B cell (primary cell): ENCODE data around the gene ALDH8A1. TPM values are rescaled to one million over a fixed set of nuclear protein-coding genes. Genes with fewer than 3 reads are reported as not detected.

Source experiments
- ATAC-seq: fragments of 200-7000 bp; cut with Tn5 transposase; one replicate; pipeline ENCODE4 v1.10.0; 2021; ENCODE audit warnings: low read depth, mild to moderate bottlenecking, moderate number of reproducible peaks, moderate library complexity
- CTCF ChIA-PET: fragments of 350-600 bp; sonication (Branson Sonifier 250); formaldehyde crosslinking; loops from one replicate; lab custom pipeline; 2021; ENCODE audit warnings: antibody characterized with exemption, inconsistent platforms; lab: Charles Lee
- POLR2A ChIA-PET: fragments of 350-600 bp; sonication (Branson Sonifier 250); formaldehyde crosslinking; loops from one replicate; lab custom pipeline; 2021; ENCODE audit warnings: antibody characterized with exemption; lab: Charles Lee
- DNase-seq: peaks from one replicate; pipeline ENCODE4 v3.0.0; 2013
- H2AFZ ChIP-seq: 2 replicates; pipeline ENCODE4 v1.6.1; 2012; ENCODE audit warnings: mild to moderate bottlenecking, low read depth, low read length; ENCODE audit not compliant: insufficient read depth, poor library complexity, severe bottlenecking
- H3K27ac ChIP-seq, 2 donors: 1 replicate in 1 of 2; 2 replicates in 1 of 2; pipeline ENCODE4 v1.5.1; 2012 to 2013; ENCODE audit warnings: low read length in 2 of 2, mild to moderate bottlenecking in 2 of 2, moderate library complexity in 1 of 2
- H3K27me3 ChIP-seq, 4 experiments: fragments of 200-600 bp in 1 of 4; sonication (generic) in 1 of 4; replicated peaks in 1 of 4; 1 replicate in 2 of 4; 2 replicates in 2 of 4; pipeline versions ENCODE4 v1.6.1 to v1.7.0; 2013 to 2016; ENCODE audit warnings: low read length in 3 of 4, mild to moderate bottlenecking in 2 of 4, mixed read lengths in 1 of 4, moderate library complexity in 1 of 4; ENCODE audit not compliant: insufficient read depth in 4 of 4, control insufficient read depth in 3 of 4; ENCODE audit errors: control extremely low read depth in 1 of 4
- H3K36me3 ChIP-seq, 2 experiments: replicated peaks in 1 of 2; 1 replicate in 1 of 2; 2 replicates in 1 of 2; pipeline versions ENCODE4 v1.6.1 to v1.7.1; 2013; ENCODE audit warnings: low read length in 1 of 2; ENCODE audit not compliant: insufficient read depth in 2 of 2, control insufficient read depth in 1 of 2; ENCODE audit errors: control extremely low read depth in 1 of 2, extremely low read depth in 1 of 2
- H3K4me1 ChIP-seq, 2 donors: fragments of 200-600 bp in 1 of 2; sonication (generic) in 1 of 2; 1 replicate in 1 of 2; 2 replicates in 1 of 2; pipeline versions ENCODE4 v1.5.1 to v1.6.1; 2013 to 2017; ENCODE audit warnings: low read length in 2 of 2; ENCODE audit not compliant: control insufficient read depth in 2 of 2, insufficient read depth in 2 of 2
- H3K4me2 ChIP-seq: replicated peaks from 2 replicates; pipeline ENCODE3; 2012; ENCODE audit warnings: mild to moderate bottlenecking, low read depth, low read length; ENCODE audit not compliant: poor library complexity, severe bottlenecking
- H3K4me3 ChIP-seq, 5 experiments: fragments of 200-600 bp in 1 of 5; sonication (generic) in 1 of 5; 1 replicate in 3 of 5; 2 replicates in 2 of 5; pipeline versions ENCODE4 v1.5.1 to v1.7.0; 2011 to 2016; ENCODE audit warnings: low read length in 4 of 5, mild to moderate bottlenecking in 4 of 5, low read depth in 2 of 5, control low read depth in 1 of 5, moderate library complexity in 1 of 5; ENCODE audit not compliant: insufficient read depth in 1 of 5; ENCODE audit errors: control extremely low read depth in 1 of 5, extremely low read depth in 1 of 5
- H3K79me2 ChIP-seq: fragments of 200-600 bp; sonication (generic); one replicate; pipeline ENCODE4 v1.6.0; 2016; ENCODE audit warnings: low read length; ENCODE audit not compliant: control insufficient read depth, insufficient read depth
- H3K9ac ChIP-seq: fragments of 200-600 bp; sonication (generic); 2 replicates; pipeline ENCODE4 v1.6.1; 2017; ENCODE audit warnings: mild to moderate bottlenecking, low read length, moderate library complexity
- H3K9me3 ChIP-seq, 3 donors: one replicate each; pipeline versions ENCODE4 v1.6.1 to v1.7.1; 2013; ENCODE audit warnings: low read length in 2 of 3; ENCODE audit not compliant: control insufficient read depth in 2 of 3, insufficient read depth in 1 of 3; ENCODE audit errors: control extremely low read depth in 1 of 3
- H4K20me1 ChIP-seq: 2 replicates; pipeline ENCODE4 v1.6.0; 2012; ENCODE audit warnings: mild to moderate bottlenecking, low read length; ENCODE audit not compliant: insufficient read depth, control insufficient read depth, poor library complexity, severe bottlenecking
- H3K27ac Mint-ChIP-seq: one replicate; pipeline ENCODE4 v1.8.0; 2021; ENCODE audit warnings: mixed read lengths
- H3K27me3 Mint-ChIP-seq: one replicate; pipeline ENCODE4 v1.8.0; 2021; ENCODE audit warnings: mixed read lengths
- H3K4me1 Mint-ChIP-seq: one replicate; pipeline ENCODE4 v1.8.0; 2021; ENCODE audit warnings: mixed read lengths
- H3K4me3 Mint-ChIP-seq: one replicate; pipeline ENCODE4 v1.8.0; 2021; ENCODE audit warnings: mixed read lengths
- H3K9me3 Mint-ChIP-seq: one replicate; pipeline ENCODE4 v1.8.0; 2022; ENCODE audit warnings: mixed read lengths; ENCODE audit not compliant: insufficient read depth
- EZH2 ChIP-seq: IDR thresholded peaks from 2 replicates; pipeline ENCODE4 v1.6.1; 2012; ENCODE audit warnings: borderline replicate concordance, low read depth, mild to moderate bottlenecking, moderate library complexity, low read length; ENCODE audit not compliant: insufficient read depth, poor library complexity, severe bottlenecking
- WGBS: methylation state at CpG from one replicate; pipeline ENCODE4 v1.1.5; 2013; ENCODE audit warnings: missing lambda C conversion rate; ENCODE audit not compliant: insufficient coverage; 5-methylcytosine and 5-hydroxymethylcytosine counted together
- intact Hi-C: fragments of 100-400 bp; cut with micrococcal nuclease; formaldehyde crosslinking; loops from one replicate; pipeline ENCODE4 v1.10.0; 2022
- polyA plus RNA-seq: library from polyadenylated mRNA; depleted of rRNA; stranded (reverse); fragments of >200 nt; gene quantifications from 2 replicates; pipeline ENCODE4 v1.2.3, GENCODE V29; 2012
- total RNA-seq, 2 donors: library from RNA; stranded (reverse); fragments of 120-200 nt in 1 of 2; gene quantifications; 1 replicate in 1 of 2; 2 replicates in 1 of 2; pipeline versions ENCODE4 v1.2.3 to v1.2.4, GENCODE V29; 2013 to 2022
- TF ChIP-seq, protein P1 (sequence below): fragments of 200-600 bp; IDR thresholded peaks from one replicate; pipeline ENCODE4 v1.8.0; 2022; ENCODE audit warnings: antibody characterized with exemption, mild to moderate bottlenecking

ALDH8A1 gene
- total and polyA plus RNA-seq, 2 donors (not counting 1 experiment from before 2014, with no cell fraction given): 0.49 to 1.1 TPM

DNA sequence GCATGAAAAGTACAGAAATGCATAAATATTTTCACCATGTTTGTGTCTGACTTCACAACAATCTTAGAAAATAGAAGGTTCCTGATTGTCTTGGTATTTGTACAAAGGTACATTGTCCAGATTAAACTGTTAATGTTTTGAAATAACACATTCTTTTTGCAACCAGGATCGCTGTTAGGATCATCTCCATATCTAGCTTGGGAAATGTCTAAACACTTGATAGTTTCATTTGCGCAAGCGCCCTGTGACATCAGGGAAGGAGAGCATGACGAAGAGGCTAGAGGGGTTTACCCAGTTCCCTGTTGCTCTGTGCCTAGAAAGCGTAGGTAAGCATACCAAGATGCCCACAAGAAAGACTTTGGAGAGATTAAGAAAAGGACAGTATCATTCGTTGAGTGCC, 19.4 kb downstream of the ALDH8A1 start:
- no peak for DNase-seq
- no peaks in the 10 kb centered on the region for H3K79me2 ChIP-seq
- H3K4me2 ChIP-seq: no peak overlapping the region
- CTCF ChIA-PET: interaction anchor here (2.7 kb wide), 1 partner anchor 10 kb away, joined by 15 read pairs; no protein-coding TSS in a partner anchor
- H3K4me3 Mint-ChIP-seq: no peak overlapping the region
- TF ChIP-seq EZH2: no peak
- intact Hi-C loops: no loop called here
- H3K4me1 Mint-ChIP-seq: no peaks in the 10 kb centered on the region
- POLR2A ChIA-PET: no interaction called here
- H3K4me3 ChIP-seq: no peak overlapping the region
- H3K4me1 ChIP-seq: no peaks in the 10 kb centered on the region
- H3K27me3 ChIP-seq: peaks cover 0 to 3% (median 0%) of the 10 kb centered on the region in 4 experiments
- no peak overlapping the region for H3K27ac Mint-ChIP-seq
- no peak for ATAC-seq
- no peak overlapping the region for H3K27ac ChIP-seq
- no peaks in the 10 kb centered on the region for H3K36me3 ChIP-seq
- H3K9me3 Mint-ChIP-seq: no peaks in the 10 kb centered on the region
- H2AFZ ChIP-seq: no peak overlapping the region
- H3K9ac ChIP-seq: no peak overlapping the region
- H4K20me1 ChIP-seq: no peaks in the 10 kb centered on the region
- no peaks in the 10 kb centered on the region for H3K9me3 ChIP-seq
- H3K27me3 Mint-ChIP-seq: peaks cover 3% of the 10 kb centered on the region
- 92% methylated on average over 2 of the region's 6 CpGs for WGBS

DNA sequence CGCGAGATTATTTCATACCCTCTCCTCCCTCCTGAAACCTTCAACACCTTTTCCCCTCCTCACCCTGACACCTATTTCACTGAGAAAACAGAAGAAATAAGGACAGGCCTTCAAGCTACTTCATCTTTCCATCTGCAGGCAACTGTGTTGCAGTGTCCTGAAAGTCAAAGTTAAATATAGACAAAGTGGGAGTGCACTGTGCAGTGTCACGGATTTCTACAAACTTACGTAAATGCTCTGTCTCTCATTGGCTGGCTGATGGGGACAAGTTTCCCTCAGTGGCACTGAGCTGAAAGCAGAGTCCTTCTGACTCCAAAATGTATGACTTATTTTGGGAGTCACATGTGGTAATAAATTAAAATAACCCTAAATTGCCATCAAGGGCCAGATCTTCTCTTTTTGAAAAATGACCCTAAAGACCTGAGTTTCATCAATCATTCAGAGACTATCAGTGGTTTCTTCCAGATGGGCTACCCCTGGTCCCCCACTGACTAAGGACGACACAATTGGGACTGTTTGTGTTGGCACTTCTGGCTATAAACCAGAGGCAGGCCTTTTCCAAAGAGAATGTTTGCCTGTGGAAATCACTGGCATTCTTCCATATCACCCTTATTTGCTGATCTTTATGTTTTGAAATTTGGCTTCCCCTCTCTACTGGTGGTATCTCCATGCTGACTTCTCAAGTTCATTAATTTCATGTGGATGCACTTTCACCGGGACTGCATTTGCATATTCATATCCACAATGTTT, 21.6 kb downstream of the ALDH8A1 start:
- Mint-ChIP-seq H3K27me3 (peaks cover 3% of the 10 kb centered on the region), H3K4me1 (no peaks in the 10 kb centered on the region), H3K9me3 (no peaks in the 10 kb centered on the region), H3K27ac (no peak overlapping the region), H3K4me3 (no peak overlapping the region)
- no peak for TF ChIP-seq EZH2
- TF ChIP-seq, protein P1, sequence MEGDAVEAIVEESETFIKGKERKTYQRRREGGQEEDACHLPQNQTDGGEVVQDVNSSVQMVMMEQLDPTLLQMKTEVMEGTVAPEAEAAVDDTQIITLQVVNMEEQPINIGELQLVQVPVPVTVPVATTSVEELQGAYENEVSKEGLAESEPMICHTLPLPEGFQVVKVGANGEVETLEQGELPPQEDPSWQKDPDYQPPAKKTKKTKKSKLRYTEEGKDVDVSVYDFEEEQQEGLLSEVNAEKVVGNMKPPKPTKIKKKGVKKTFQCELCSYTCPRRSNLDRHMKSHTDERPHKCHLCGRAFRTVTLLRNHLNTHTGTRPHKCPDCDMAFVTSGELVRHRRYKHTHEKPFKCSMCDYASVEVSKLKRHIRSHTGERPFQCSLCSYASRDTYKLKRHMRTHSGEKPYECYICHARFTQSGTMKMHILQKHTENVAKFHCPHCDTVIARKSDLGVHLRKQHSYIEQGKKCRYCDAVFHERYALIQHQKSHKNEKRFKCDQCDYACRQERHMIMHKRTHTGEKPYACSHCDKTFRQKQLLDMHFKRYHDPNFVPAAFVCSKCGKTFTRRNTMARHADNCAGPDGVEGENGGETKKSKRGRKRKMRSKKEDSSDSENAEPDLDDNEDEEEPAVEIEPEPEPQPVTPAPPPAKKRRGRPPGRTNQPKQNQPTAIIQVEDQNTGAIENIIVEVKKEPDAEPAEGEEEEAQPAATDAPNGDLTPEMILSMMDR: no peak
- ATAC-seq (no peak), DNase-seq (no peak)
- POLR2A ChIA-PET: no interaction called here
- intact Hi-C loops: no loop called here
- H3K4me2 ChIP-seq: no peak overlapping the region
- H3K36me3 ChIP-seq: no peaks in the 10 kb centered on the region
- H3K27me3 ChIP-seq: peaks cover 0 to 3% (median 0%) of the 10 kb centered on the region in 4 experiments
- 94% methylated on average over 3 of the region's 6 CpGs for WGBS
- no peak overlapping the region for H3K27ac ChIP-seq
- no peaks in the 10 kb centered on the region for H3K9me3 ChIP-seq
- H2AFZ ChIP-seq: no peak overlapping the region
- H4K20me1 ChIP-seq: no peaks in the 10 kb centered on the region
- H3K79me2 ChIP-seq: no peaks in the 10 kb centered on the region
- H3K9ac ChIP-seq: no peak overlapping the region
- no peaks in the 10 kb centered on the region for H3K4me1 ChIP-seq
- CTCF ChIA-PET: no interaction called here
- H3K4me3 ChIP-seq: no peak overlapping the region
